Fibroblast of villous mesenchyme (primary cell): Measurements from ENCODE around the gene COA8. TPM values are rescaled to one million over a fixed set of nuclear protein-coding genes. Genes with fewer than 3 reads are reported as not detected.

ENCODE experiments used
- DNase-seq: peaks from one replicate; pipeline ENCODE4 v3.0.0-alpha.2; 2010; ENCODE audit warnings: low read depth
- H3K4me3 ChIP-seq: 2 replicates; pipeline ENCODE4 v1.5.1; 2011; ENCODE audit warnings: low read depth, mild to moderate bottlenecking, low read length
- total RNA-seq: library from RNA; depleted of rRNA; stranded (reverse); fragments of >200 nt; gene quantifications from 2 replicates; pipeline ENCODE4 v1.2.3, GENCODE V29; 2012
- TF ChIP-seq, protein P1 (sequence below): IDR thresholded peaks from 2 replicates; pipeline ENCODE4 v1.5.1; 2012; ENCODE audit warnings: low read depth, mild to moderate bottlenecking, low read length; ENCODE audit not compliant: insufficient read depth

COA8 gene
- total RNA-seq, 1 donor, result 32.0 TPM

GRCh38 chr14:103535081-103535890, 27.5 kb upstream of the COA8 start:
- no peak overlapping the region for H3K4me3 ChIP-seq
- no peak for DNase-seq
- TF ChIP-seq, protein P1, sequence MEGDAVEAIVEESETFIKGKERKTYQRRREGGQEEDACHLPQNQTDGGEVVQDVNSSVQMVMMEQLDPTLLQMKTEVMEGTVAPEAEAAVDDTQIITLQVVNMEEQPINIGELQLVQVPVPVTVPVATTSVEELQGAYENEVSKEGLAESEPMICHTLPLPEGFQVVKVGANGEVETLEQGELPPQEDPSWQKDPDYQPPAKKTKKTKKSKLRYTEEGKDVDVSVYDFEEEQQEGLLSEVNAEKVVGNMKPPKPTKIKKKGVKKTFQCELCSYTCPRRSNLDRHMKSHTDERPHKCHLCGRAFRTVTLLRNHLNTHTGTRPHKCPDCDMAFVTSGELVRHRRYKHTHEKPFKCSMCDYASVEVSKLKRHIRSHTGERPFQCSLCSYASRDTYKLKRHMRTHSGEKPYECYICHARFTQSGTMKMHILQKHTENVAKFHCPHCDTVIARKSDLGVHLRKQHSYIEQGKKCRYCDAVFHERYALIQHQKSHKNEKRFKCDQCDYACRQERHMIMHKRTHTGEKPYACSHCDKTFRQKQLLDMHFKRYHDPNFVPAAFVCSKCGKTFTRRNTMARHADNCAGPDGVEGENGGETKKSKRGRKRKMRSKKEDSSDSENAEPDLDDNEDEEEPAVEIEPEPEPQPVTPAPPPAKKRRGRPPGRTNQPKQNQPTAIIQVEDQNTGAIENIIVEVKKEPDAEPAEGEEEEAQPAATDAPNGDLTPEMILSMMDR, result no peak

DNA sequence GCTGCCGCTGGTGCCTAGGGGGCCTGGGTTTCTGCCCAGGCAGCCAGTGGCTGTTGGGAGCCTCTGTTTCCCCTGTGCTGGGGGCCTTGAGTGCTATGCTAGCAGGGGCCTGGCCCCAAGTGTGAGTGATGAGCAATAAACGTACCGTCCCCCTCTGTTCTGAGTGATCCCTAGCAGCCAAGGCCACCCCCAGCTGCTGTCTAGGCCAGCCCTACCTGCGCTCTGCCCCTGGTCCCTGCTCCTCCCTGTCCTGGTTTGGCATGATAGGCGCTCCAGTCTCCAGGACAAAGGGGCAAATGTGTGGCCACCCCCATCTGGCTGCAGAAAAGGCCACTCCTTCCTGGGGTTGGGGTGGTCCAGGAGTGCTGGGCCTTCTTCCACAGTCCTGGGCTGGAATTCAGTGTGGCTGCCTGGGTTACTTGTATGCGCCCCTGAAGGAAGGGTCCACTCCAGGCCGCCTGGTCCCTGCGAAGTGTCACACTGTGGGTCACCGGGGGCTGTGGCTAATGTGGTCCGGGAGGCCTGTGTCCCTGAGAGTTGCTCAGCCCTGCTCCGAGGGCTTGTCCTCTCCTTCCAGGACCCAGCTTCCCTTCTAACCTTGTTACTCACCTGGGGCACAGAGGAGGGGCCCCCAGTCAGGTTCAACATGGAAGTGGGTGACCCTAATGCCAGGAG, 26.7 kb upstream of the COA8 start:
- no peak for DNase-seq
- H3K4me3 ChIP-seq, result no peak overlapping the region
- TF ChIP-seq, protein P1, result no peak

- no peak for DNase-seq
- H3K4me3 ChIP-seq, result no peak overlapping the region
- TF ChIP-seq, protein P1, result no peak
Measured at GRCh38 chr14:103536693-103537092, 26.1 kb upstream of the COA8 start.

GRCh38 chr14:103537175-103537990, 25.4 kb upstream of the COA8 start:
- TF ChIP-seq, protein P1, result no peak
- H3K4me3 ChIP-seq, result no peak overlapping the region
- peak; percentile 29 for DNase-seq

DNA sequence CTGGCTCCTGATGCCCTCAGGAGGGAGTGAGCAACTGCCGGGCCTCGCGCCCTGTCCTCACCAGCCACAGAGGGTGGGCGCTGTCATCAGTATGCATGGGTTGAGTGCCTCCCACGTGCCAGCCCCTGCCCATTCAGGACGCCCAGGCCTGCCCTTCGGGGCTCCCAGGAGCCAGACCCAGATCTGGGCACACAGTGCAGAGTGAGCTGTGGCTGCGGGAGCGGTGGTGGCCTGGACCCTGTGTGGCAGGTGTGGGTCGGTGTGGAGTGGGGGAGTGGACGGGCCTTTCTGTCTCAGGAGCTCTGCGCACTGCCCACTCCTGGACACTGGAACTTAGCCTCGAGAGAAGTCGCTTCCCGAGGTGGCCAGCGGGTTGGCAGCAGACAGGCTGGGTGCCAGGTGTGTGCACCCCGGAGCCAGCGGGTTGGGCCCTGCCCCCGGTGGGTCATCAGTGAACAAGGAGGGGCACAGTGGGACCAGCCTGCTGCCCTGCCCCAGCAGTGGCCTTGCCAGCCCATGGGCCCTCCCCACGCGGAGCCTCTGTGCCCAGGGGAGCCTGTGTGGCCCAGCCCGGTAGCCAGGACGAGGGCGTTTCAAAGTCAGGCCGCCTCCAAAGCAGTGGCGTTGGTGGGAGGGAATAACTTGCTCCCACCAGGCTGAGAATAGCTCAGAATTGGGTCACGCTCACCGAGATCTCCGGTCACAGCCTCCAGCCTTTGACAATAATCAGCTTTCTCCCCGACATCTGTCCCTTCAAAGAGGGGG, 24.3 kb upstream of the COA8 start:
- DNase-seq, result no peak
- TF ChIP-seq, protein P1, result no peak
- no peak overlapping the region for H3K4me3 ChIP-seq
